Body of pancreas (tissue), 4 donors: ENCODE results near the gene HNRNPA0. TPM values are rescaled to one million over a fixed set of nuclear protein-coding genes. Genes with fewer than 3 reads are reported as not detected.

Experiments
- ATAC-seq: fragments of 150-250 bp; one replicate; pipeline ENCODE4 v1.9.1; 2016
- DNase-seq, 4 donors: peaks; one replicate each; pipeline ENCODE4 v3.0.0-alpha.2; 2019
- H3K27ac ChIP-seq, 4 donors: fragments of 200-600 bp; sonication (generic); 1 replicate in 3 of 4; 2 replicates in 1 of 4; pipeline versions ENCODE4 v1.5.1 to v1.6.1; 2016 to 2019; ENCODE audit warnings: mild to moderate bottlenecking in 1 of 4, mixed read lengths in 1 of 4, moderate library complexity in 1 of 4
- H3K27me3 ChIP-seq, 2 donors: fragments of 200-600 bp; sonication (generic); one replicate each; pipeline ENCODE4 v1.6.0; 2016; ENCODE audit warnings: mild to moderate bottlenecking in 1 of 2
- H3K36me3 ChIP-seq, 2 donors: fragments of 200-600 bp; sonication (generic); replicated peaks in 1 of 2; 2 replicates each; pipeline ENCODE4 v1.5.1; 2016; ENCODE audit warnings: low read depth in 2 of 2; ENCODE audit not compliant: insufficient read depth in 1 of 2
- H3K4me1 ChIP-seq: fragments of 200-600 bp; sonication (generic); one replicate; pipeline ENCODE4 v1.6.0; 2016
- H3K4me3 ChIP-seq, 2 donors: fragments of 200-600 bp; sonication (generic); 1 replicate in 1 of 2; 2 replicates in 1 of 2; pipeline ENCODE4 v1.5.1; 2016 to 2019
- H3K9me3 ChIP-seq, 3 donors: fragments of 200-600 bp; sonication (generic); 1 replicate in 2 of 3; 2 replicates in 1 of 3; pipeline ENCODE4 v1.5.1; 2016
- POLR2A ChIP-seq, 3 donors: fragments of 450-650 bp; IDR thresholded peaks; one replicate each; pipeline ENCODE4 v1.6.1; 2016; ENCODE audit warnings: antibody characterized with exemption in 3 of 3, mild to moderate bottlenecking in 2 of 3
- WGBS, 2 donors: methylation state at CpG; one replicate each; pipeline ENCODE4 v1.1.5; 2017; 5-methylcytosine and 5-hydroxymethylcytosine counted together
- intact Hi-C: fragments of 100-400 bp; cut with DNase I; formaldehyde crosslinking; loops from one replicate; pipeline ENCODE4 v1.15.1; 2023
- total RNA-seq, 2 donors: library from RNA; depleted of rRNA; stranded (reverse); fragments of >200 nt; gene quantifications; one replicate each; pipeline ENCODE4 v1.1.0, GENCODE V29; 2016
- TF ChIP-seq, protein P1 (sequence below), 7 experiments: fragments of 450-650 bp in 4 of 7; fragments of 200-600 bp in 3 of 7; sonication (generic) in 3 of 7; IDR thresholded peaks; one replicate each; pipeline ENCODE4 v1.5.1; 2016 to 2019; ENCODE audit warnings: antibody characterized with exemption in 7 of 7

The HNRNPA0 gene
- total RNA-seq, 2 donors from 2014 or later: 7.3 TPM

DNA sequence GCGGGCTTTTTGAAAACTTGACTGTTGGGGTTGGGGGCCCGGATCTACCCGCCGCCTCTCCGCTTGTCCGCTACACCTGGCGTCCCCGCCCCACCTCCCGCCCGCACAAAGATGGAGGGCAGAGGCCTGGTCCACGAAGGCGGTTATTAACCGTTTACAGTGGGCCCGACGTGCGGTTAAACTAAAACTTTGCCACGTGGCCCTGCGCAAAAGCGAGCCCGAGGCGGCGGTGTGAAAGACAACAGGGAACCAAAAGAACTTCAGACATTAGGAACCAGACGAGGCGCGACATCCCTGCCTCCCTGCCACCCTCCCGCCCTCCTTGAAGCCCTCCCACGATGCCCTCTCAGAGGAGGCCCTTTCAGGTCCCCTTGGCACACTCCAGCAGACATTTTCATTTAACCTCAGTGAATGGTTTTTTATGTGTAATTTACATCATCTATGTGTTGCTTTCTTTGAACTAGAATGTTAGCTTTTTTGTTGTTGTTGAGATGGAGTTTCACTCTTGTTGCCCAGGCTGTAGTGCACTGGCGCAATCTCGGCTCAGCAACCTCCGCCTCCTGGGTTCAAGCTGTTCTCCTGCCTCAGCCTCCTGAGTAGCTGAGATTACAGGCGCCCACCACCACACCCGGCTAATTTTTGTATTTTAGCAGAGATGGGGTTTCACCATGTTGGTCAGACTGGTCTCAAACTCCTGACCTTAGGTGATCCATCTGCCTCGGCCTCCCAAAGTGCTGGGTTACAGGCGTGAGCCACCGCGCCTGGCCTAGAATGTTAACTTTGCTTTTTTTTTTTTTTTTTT, 999 bp upstream of the HNRNPA0 start:
- 28 to 48% methylated on average over 21 to 36 of the region's 36 CpGs for WGBS, 2 donors
- intact Hi-C loops: no loop called here
- TF ChIP-seq POLR2A (IDR thresholded peaks at IDR 0.05): no peak
- TF ChIP-seq, protein P1, sequence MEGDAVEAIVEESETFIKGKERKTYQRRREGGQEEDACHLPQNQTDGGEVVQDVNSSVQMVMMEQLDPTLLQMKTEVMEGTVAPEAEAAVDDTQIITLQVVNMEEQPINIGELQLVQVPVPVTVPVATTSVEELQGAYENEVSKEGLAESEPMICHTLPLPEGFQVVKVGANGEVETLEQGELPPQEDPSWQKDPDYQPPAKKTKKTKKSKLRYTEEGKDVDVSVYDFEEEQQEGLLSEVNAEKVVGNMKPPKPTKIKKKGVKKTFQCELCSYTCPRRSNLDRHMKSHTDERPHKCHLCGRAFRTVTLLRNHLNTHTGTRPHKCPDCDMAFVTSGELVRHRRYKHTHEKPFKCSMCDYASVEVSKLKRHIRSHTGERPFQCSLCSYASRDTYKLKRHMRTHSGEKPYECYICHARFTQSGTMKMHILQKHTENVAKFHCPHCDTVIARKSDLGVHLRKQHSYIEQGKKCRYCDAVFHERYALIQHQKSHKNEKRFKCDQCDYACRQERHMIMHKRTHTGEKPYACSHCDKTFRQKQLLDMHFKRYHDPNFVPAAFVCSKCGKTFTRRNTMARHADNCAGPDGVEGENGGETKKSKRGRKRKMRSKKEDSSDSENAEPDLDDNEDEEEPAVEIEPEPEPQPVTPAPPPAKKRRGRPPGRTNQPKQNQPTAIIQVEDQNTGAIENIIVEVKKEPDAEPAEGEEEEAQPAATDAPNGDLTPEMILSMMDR (IDR thresholded peaks at IDR 0.05): no peak
- Histone ChIP-seq H3K4me3 (peak overlapping the region; percentile 61 to 89), H3K27me3 (no peaks in the 10 kb centered on the region), H3K27ac (peak overlapping the region; percentile 97 to 100 (median 100)), H3K4me1 (peaks cover 28% of the 10 kb centered on the region), H3K36me3 (no peaks in the 10 kb centered on the region), H3K9me3 (no peaks in the 10 kb centered on the region)
- peak; percentile 33 for ATAC-seq
- no peak for DNase-seq

DNA sequence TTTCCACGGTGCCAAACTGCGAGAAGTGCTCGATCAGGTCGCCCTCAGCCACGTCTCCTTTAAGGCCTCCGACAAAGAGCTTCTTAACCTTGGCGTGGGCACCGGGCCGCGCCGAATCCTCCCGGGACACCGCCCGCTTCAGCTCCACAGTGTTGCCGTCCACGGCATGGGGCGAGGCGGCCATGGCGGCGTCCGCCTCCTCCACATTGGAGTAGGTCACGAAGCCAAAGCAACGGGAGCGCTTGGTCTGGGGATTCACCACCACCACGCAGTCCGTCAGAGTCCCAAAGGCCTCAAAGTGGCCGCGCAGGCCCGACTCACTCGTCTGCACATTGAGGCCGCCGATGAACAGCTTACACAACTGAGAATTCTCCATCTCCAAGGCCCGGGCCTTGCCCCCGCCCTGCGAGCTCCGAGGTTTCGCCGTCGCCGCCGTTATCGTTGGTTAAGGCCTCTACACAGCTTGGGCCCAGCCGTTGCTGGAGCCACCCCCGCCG, 424 bp downstream of the HNRNPA0 start:
- H3K4me1 ChIP-seq: peaks cover 42% of the 10 kb centered on the region
- intact Hi-C loops: no loop called here

GRCh38 chr5:137752905-137753690, 1.1 kb downstream of the HNRNPA0 start:
- intact Hi-C loops: no loop called here
- no peaks in the 10 kb centered on the region for H3K36me3 ChIP-seq
- TF ChIP-seq POLR2A (IDR thresholded peaks at IDR 0.05): peak in 1 of 3 donors; percentile 5
- TF ChIP-seq, protein P1 (IDR thresholded peaks at IDR 0.05): no peak
- peak; percentile 41 to 53 (median 52) for DNase-seq
- H3K4me1 ChIP-seq: peaks cover 49% of the 10 kb centered on the region
- peak overlapping the region; percentile 97 to 100 (median 100) for H3K27ac ChIP-seq
- no peak for ATAC-seq
- 0 to 1% methylated on average over 29 to 60 of the region's 63 CpGs for WGBS, 2 donors
- H3K27me3 ChIP-seq: no peaks in the 10 kb centered on the region
- H3K9me3 ChIP-seq: no peaks in the 10 kb centered on the region
- H3K4me3 ChIP-seq: peak overlapping the region; percentile 61 to 89

More for the DNA sequence above, 424 bp downstream of the HNRNPA0 start:
- DNase-seq (no peak), ATAC-seq (peak; percentile 16)
- 0% methylated on average over 19 to 45 of the region's 45 CpGs for WGBS, 2 donors
- Histone ChIP-seq H3K36me3 (no peaks in the 10 kb centered on the region), H3K27me3 (no peaks in the 10 kb centered on the region), H3K9me3 (no peaks in the 10 kb centered on the region), H3K4me3 (peak overlapping the region; percentile 61 to 89), H3K27ac (peak overlapping the region; percentile 97 to 100 (median 100))
- TF ChIP-seq, protein P1 (IDR thresholded peaks at IDR 0.05): no peak
- TF ChIP-seq POLR2A (IDR thresholded peaks at IDR 0.05): no peak

- intact Hi-C loops: no loop called here
- WGBS, 2 donors: 1 to 2% methylated on average over 7 of the region's 7 CpGs
- DNase-seq (peak; percentile 22 to 46 (median 34)), ATAC-seq (no peak)
- Histone ChIP-seq H3K27ac (peak overlapping the region in 3 of 4 donors; percentile 97 to 100 (median 99)), H3K9me3 (no peaks in the 10 kb centered on the region), H3K27me3 (no peaks in the 10 kb centered on the region), H3K4me1 (peaks cover 57% of the 10 kb centered on the region), H3K4me3 (peak overlapping the region in 1 of 2 donors; percentile 61), H3K36me3 (no peaks in the 10 kb centered on the region)
- no peak for TF ChIP-seq POLR2A (IDR thresholded peaks at IDR 0.05)
- TF ChIP-seq, protein P1 (IDR thresholded peaks at IDR 0.05): peak; percentile 43 to 79 (median 71)
Measured at GRCh38 chr5:137751869-137752491, 2.2 kb downstream of the HNRNPA0 start.
